Ovary (tissue), 9 donors: Measurements from ENCODE around the gene VAV2. TPM values are rescaled to one million over a fixed set of nuclear protein-coding genes. Genes with fewer than 3 reads are reported as not detected.

Experiments used
- DNase-seq, 5 donors: peaks; one replicate each; pipeline ENCODE4 v3.0.0-alpha.2; 2019 to 2020
- H3K27ac ChIP-seq, 2 donors: fragments of 200-600 bp; one replicate each; pipeline versions ENCODE4 v1.5.1 to v1.8.0; 2019 to 2022
- H3K27me3 ChIP-seq: fragments of 200-600 bp; one replicate; pipeline ENCODE4 v1.8.0; 2022
- H3K36me3 ChIP-seq: fragments of 200-600 bp; sonication (generic); one replicate; pipeline ENCODE4 v1.5.1; 2019
- H3K4me1 ChIP-seq: one replicate; pipeline ENCODE4 v1.8.1; 2013; ENCODE audit warnings: mild to moderate bottlenecking, moderate library complexity; ENCODE audit not compliant: insufficient read depth
- H3K4me3 ChIP-seq: fragments of 200-600 bp; sonication (generic); one replicate; pipeline ENCODE4 v1.5.1; 2017
- H3K9me3 ChIP-seq, 2 donors: fragments of 200-600 bp in 1 of 2; sonication (generic) in 1 of 2; one replicate each; pipeline versions ENCODE4 v1.5.1 to v1.8.1; 2013 to 2019; ENCODE audit warnings: mild to moderate bottlenecking in 1 of 2, moderate library complexity in 1 of 2
- EP300 ChIP-seq: sonication (generic); formaldehyde crosslinking; IDR thresholded peaks from one replicate; pipeline ENCODE4 v1.6.1; 2017; ENCODE audit warnings: antibody characterized with exemption
- POLR2A ChIP-seq: fragments of 450-650 bp; IDR thresholded peaks from one replicate; pipeline ENCODE4 v1.6.1; 2017; ENCODE audit warnings: antibody characterized with exemption, mild to moderate bottlenecking, moderate library complexity
- WGBS, 3 donors: extraction: QIAGEN DNeasy Blood & Tissue Kit in 1 of 3; methylation state at CpG; one replicate each; pipeline versions ENCODE4 v1.1.5 to v1.1.7; 2013 to 2017; 5-methylcytosine and 5-hydroxymethylcytosine counted together
- intact Hi-C, 4 donors: fragments of 100-400 bp; cut with DNase I; formaldehyde crosslinking; loops; one replicate each; pipeline versions ENCODE4 v1.11.0 to v1.15.1; 2022 to 2023
- polyA plus RNA-seq, 2 donors: library from polyadenylated mRNA; stranded (reverse); fragments of 200-250 nt in 1 of 2; fragments of 350-450 nt in 1 of 2; fragmentation: Illumina TruSeq in 1 of 2; extraction: RNeasy Lipid Tissue Mini Kit (QIAGEN cat#74804) in 1 of 2; gene quantifications; one replicate each; pipeline ENCODE4 v1.2.3, GENCODE V29; 2013 to 2014
- total RNA-seq, 7 donors: library from RNA; depleted of rRNA in 2 of 7; stranded (reverse); fragments of >200 nt in 2 of 7; fragmentation: NEBNext Ultra II Directional in 3 of 7; extraction: Animal tissue kit (Norgen Biotek cat#: 25700) in 3 of 7; gene quantifications; one replicate each; pipeline versions ENCODE4 v1.1.0 to v1.2.4, GENCODE V29; 2016 to 2023
- TF ChIP-seq, protein P1 (sequence below), 3 donors: fragments of 450-650 bp in 2 of 3; fragments of 200-600 bp in 1 of 3; IDR thresholded peaks; one replicate each; pipeline versions ENCODE4 v1.5.1 to v1.8.0; 2016 to 2022; ENCODE audit warnings: antibody characterized with exemption in 3 of 3, mild to moderate bottlenecking in 1 of 3
- donor health status: DM: no; HTN: no; CAD: no; lungs with moderate emphysema.
- donor health status: DM: no; HTN: no; CAD: no.
- donor health status: Bipolar disorder and iron deficiency.
- donor health status: DM: yes; HTN: yes; CAD: no.
- donor health status: DM: no; HTN: no; CAD: no.
- donor health status: DM: yes; HTN: yes; CAD: no.

Gene VAV2
- total and polyA plus RNA-seq, 9 donors: 3.7 to 14.1 (median 7.8) TPM

DNA sequence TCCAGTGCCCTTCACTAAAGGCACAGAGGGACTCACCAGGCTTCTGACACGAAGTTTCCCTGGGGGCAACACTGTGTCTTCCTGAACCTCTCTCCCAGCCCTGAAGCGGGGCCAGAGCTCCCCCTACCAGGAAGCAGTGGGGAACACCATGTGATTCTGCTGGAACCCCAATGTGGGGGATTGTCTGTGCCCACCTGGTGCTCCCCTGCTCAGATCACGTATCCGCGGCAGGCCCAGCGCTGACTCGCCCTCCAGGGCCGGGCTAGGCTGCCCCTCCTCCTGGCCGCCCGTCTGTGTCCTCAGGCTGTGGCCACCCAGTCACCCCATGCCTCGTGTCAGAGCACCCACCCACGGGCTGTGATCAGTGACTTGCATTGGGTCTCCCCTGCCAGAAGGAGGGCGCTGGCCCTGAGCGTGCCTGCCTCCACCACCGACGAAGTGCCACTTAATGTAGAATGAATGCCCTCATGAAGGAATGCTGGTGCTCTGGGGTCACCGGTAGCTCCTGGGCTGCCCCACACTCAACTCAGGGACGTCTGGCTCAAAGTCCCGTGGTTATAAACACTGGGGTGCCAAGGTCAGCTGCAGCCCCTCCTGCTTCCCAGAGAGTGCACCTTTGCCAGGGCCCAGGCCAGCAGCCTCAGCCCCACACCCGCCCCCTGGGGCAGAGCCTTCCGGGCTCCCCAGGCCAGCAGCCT, 276.1 kb downstream of the VAV2 start:
- peak in 3 of 5 donors; percentile 44 to 58 (median 49) for DNase-seq
- H3K27me3 ChIP-seq: no peaks in the 10 kb centered on the region
- peaks cover 18% of the 10 kb centered on the region for H3K4me1 ChIP-seq
- TF ChIP-seq, protein P1, sequence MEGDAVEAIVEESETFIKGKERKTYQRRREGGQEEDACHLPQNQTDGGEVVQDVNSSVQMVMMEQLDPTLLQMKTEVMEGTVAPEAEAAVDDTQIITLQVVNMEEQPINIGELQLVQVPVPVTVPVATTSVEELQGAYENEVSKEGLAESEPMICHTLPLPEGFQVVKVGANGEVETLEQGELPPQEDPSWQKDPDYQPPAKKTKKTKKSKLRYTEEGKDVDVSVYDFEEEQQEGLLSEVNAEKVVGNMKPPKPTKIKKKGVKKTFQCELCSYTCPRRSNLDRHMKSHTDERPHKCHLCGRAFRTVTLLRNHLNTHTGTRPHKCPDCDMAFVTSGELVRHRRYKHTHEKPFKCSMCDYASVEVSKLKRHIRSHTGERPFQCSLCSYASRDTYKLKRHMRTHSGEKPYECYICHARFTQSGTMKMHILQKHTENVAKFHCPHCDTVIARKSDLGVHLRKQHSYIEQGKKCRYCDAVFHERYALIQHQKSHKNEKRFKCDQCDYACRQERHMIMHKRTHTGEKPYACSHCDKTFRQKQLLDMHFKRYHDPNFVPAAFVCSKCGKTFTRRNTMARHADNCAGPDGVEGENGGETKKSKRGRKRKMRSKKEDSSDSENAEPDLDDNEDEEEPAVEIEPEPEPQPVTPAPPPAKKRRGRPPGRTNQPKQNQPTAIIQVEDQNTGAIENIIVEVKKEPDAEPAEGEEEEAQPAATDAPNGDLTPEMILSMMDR (IDR thresholded peaks at IDR 0.05): peak in 1 of 3 donors; percentile 43
- TF ChIP-seq POLR2A (no peak), EP300 (no peak)
- intact Hi-C loops: loop anchor here in 3 of 4 donors (10.0 kb wide), 3 partner anchors 131 to 311 kb away; no protein-coding TSS in a partner anchor
- H3K36me3 ChIP-seq: no peaks in the 10 kb centered on the region
- no peak overlapping the region for H3K4me3 ChIP-seq
- 59 to 69% (median 59%) methylated on average over 21 of the region's 21 CpGs for WGBS, 3 donors
- no peaks in the 10 kb centered on the region for H3K9me3 ChIP-seq
- H3K27ac ChIP-seq: peak overlapping the region; percentile 18 to 54

DNA sequence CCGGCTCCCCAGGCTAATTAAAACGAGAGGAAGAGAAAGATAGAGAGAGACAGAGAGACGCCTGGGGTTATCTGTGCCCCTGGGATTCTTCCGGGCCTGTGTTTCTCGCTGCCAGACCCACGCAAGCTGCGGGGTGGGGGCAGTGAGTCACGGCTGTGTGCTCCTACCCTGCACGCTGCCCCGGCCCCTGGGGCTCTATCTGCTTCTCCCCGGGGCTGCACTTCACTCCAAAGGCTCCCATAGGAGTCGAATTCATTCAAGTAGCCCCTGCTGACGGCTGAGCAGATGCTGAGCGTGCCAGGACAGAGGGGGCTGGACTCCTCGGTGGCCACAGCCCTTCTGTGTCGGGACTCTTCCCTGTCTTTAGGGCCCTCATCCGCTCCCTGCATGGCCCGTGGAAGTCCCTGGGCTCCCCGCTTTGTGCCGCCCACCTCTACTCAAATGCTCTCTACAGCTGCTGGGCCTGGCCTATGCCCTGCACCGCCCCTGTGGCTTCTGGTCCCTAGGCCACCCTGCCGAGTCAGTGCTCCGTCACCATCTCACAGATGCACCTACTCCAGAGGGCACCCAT, 276.7 kb downstream of the VAV2 start:
- TF ChIP-seq, protein P1 (IDR thresholded peaks at IDR 0.05): no peak
- no peak for TF ChIP-seq EP300
- TF ChIP-seq POLR2A: no peak
- peaks cover 18% of the 10 kb centered on the region for H3K4me1 ChIP-seq
- H3K27ac ChIP-seq: peak overlapping the region; percentile 18 to 54
- H3K4me3 ChIP-seq: no peak overlapping the region
- no peaks in the 10 kb centered on the region for H3K36me3 ChIP-seq
- 26 to 35% (median 31%) methylated on average over 23 of the region's 23 CpGs for WGBS, 3 donors
- intact Hi-C loops: loop anchor here in 3 of 4 donors (10.0 kb wide), 3 partner anchors 131 to 311 kb away; no protein-coding TSS in a partner anchor
- DNase-seq: peak; percentile 60 to 75 (median 62)
- H3K9me3 ChIP-seq: no peaks in the 10 kb centered on the region
- no peaks in the 10 kb centered on the region for H3K27me3 ChIP-seq

- TF ChIP-seq POLR2A: no peak
- TF ChIP-seq, protein P1 (IDR thresholded peaks at IDR 0.05): no peak
- TF ChIP-seq EP300: no peak
- Histone ChIP-seq H3K9me3 (no peaks in the 10 kb centered on the region), H3K4me1 (peaks cover 18% of the 10 kb centered on the region), H3K36me3 (no peaks in the 10 kb centered on the region), H3K4me3 (no peak overlapping the region), H3K27me3 (no peaks in the 10 kb centered on the region), H3K27ac (peak overlapping the region in 1 of 2 donors; percentile 54)
- WGBS, 3 donors: 34 to 47% (median 35%) methylated on average over 15 of the region's 15 CpGs
- DNase-seq: peak; percentile 78 to 88 (median 85)
- intact Hi-C loops: loop anchor here in 3 of 4 donors (10.0 kb wide), 3 partner anchors 130 to 310 kb away; no protein-coding TSS in a partner anchor
These were observed 277.4 kb downstream of the VAV2 start for GRCh38 chr9:133714606-133715294.

- H3K4me3 ChIP-seq: no peak overlapping the region
- no peaks in the 10 kb centered on the region for H3K27me3 ChIP-seq
- peak overlapping the region in 1 of 2 donors; percentile 54 for H3K27ac ChIP-seq
- intact Hi-C loops: loop anchor here in 3 of 4 donors (10.0 kb wide), 3 partner anchors 129 to 309 kb away; no protein-coding TSS in a partner anchor
- H3K4me1 ChIP-seq: peaks cover 18% of the 10 kb centered on the region
- 88 to 92% (median 90%) methylated on average over 18 of the region's 18 CpGs for WGBS, 3 donors
- H3K9me3 ChIP-seq: no peaks in the 10 kb centered on the region
- H3K36me3 ChIP-seq: no peaks in the 10 kb centered on the region
- peak in 3 of 5 donors; percentile 23 to 33 (median 32) for DNase-seq
- TF ChIP-seq, protein P1 (IDR thresholded peaks at IDR 0.05): no peak
- TF ChIP-seq POLR2A (no peak), EP300 (no peak)
These were observed 278.1 kb downstream of the VAV2 start for GRCh38 chr9:133713960-133714495.
